ENCODE data around the gene SLC24A4. TPM values are rescaled to one million over a fixed set of nuclear protein-coding genes. Genes with fewer than 3 reads are reported as not detected.
A peak's percentile ranks its signal among the peaks of the same experiment; 100 is the strongest.

SLC24A4 gene
- total RNA-seq, 2 donors from 2014 or later, result 0.11 to 0.17 TPM

DNA sequence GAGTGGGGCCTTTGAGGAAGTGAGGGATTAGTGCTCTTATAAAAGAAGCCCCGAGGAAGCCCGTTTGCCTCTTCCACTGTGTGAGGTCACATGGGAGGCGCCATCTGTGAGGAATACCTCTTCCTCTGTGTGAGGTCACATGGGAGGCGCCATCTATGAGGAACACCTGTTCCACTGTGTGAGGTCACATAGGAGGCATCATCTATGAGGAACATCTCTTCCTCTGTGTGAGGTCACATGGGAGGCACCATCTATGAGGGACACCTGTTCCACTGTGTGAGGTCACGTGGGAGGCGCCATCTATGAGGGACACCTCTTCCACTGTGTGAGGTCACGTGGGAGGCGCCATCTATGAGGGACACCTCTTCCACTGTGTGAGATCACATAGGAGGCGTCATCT, 69.7 kb downstream of the SLC24A4 start:
- no peaks in the 10 kb centered on the region for H3K9me3 ChIP-seq
- H3K4me3 ChIP-seq, result no peak overlapping the region
- TF ChIP-seq, protein P1, sequence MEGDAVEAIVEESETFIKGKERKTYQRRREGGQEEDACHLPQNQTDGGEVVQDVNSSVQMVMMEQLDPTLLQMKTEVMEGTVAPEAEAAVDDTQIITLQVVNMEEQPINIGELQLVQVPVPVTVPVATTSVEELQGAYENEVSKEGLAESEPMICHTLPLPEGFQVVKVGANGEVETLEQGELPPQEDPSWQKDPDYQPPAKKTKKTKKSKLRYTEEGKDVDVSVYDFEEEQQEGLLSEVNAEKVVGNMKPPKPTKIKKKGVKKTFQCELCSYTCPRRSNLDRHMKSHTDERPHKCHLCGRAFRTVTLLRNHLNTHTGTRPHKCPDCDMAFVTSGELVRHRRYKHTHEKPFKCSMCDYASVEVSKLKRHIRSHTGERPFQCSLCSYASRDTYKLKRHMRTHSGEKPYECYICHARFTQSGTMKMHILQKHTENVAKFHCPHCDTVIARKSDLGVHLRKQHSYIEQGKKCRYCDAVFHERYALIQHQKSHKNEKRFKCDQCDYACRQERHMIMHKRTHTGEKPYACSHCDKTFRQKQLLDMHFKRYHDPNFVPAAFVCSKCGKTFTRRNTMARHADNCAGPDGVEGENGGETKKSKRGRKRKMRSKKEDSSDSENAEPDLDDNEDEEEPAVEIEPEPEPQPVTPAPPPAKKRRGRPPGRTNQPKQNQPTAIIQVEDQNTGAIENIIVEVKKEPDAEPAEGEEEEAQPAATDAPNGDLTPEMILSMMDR (IDR thresholded peaks at IDR 0.05), result no peak
- no peak for DNase-seq
- no peaks in the 10 kb centered on the region for H3K27me3 ChIP-seq
- intact Hi-C loops (cut with DNase I), result no loop called here
- H3K27ac ChIP-seq, result no peak overlapping the region
- H3K4me1 ChIP-seq, result no peaks in the 10 kb centered on the region
- no peaks in the 10 kb centered on the region for H3K36me3 ChIP-seq
- no peak overlapping the region for H3K9ac ChIP-seq (ENCODE audit: low read depth in 2 of 2, low read length in 2 of 2)

DNA sequence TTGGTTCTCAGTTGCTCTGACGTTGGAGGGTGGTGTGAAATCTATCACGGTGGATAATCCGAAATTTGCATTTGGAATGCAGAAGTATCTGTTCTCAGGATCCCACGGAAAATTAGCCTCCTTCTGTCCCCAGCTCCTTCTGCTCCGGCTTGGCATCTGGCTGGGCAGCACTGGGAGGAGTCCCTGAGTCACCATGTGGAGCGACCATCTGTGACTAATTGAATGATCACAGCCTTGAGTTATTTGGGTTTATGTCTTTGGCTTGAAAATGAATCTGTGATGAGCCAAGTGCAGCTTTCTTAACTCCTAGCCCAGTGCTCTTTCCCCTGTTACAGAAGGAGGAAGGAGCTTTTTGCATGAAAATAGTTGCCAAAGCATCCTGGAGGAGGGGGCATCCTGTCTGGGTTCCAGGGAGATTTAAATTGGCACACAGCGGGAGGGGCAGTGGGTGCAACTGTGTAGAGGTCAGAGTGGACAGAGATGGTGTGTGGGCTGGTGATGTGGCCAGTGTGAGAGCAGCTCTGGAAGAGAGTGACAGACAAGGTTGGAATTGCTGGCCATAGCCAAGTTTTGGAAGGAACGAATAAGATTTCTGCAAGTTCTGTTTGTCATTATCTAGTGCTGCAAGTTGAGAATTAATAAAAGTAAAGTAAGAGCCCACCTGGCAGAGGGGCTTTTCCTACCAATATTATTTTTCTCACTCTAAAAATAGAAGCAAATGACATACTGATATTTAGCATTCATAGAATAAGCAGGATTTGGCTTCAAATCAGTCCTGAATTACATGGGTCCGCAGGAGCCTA, 74.4 kb downstream of the SLC24A4 start:
- Histone ChIP-seq H3K4me3 (no peak overlapping the region), H3K9me3 (no peaks in the 10 kb centered on the region), H3K4me1 (no peaks in the 10 kb centered on the region), H3K9ac (ENCODE audit: low read depth in 2 of 2, low read length in 2 of 2) (no peak overlapping the region), H3K27ac (no peak overlapping the region), H3K27me3 (no peaks in the 10 kb centered on the region), H3K36me3 (no peaks in the 10 kb centered on the region)
- no peak for DNase-seq
- TF ChIP-seq, protein P1 (IDR thresholded peaks at IDR 0.05), result no peak
- intact Hi-C loops (cut with DNase I), result no loop called here

DNA sequence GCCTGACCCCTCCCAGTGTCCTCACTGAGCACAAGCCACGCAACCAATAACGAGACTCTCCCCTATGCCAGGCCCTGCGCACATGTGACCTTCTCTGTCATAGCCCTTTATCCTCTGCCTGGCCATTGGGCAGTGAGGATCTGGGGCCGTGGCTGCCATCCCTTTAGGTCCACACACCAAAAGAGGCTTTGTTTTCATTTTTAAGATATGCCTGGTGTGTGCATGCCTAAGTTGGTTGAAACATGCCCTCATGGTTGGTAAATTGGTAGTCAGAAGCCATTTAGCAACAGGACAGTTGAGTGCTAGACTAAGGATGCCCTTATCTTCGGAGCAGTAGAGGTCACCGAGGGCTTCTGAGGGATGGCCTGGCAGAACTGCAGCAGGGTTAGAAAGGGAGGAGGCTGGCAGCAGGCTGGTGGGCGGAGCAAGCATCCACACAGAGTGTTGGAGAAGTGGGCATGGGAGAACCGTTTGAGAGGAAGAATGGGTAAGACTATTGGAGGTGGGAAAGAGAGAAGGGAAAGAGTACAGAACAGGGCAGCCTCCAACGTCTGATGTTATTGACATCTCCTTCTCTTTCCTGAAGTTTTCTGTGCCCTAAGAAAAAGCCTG, 75.1 kb downstream of the SLC24A4 start:
- DNase-seq, result no peak
- no peaks in the 10 kb centered on the region for H3K9me3 ChIP-seq
- H3K27me3 ChIP-seq, result no peaks in the 10 kb centered on the region
- no peak overlapping the region for H3K9ac ChIP-seq (ENCODE audit: low read depth in 2 of 2, low read length in 2 of 2)
- no peak overlapping the region for H3K27ac ChIP-seq
- no peaks in the 10 kb centered on the region for H3K4me1 ChIP-seq
- intact Hi-C loops (cut with DNase I), result no loop called here
- no peaks in the 10 kb centered on the region for H3K36me3 ChIP-seq
- H3K4me3 ChIP-seq, result no peak overlapping the region
- TF ChIP-seq, protein P1 (IDR thresholded peaks at IDR 0.05), result no peak

DNA sequence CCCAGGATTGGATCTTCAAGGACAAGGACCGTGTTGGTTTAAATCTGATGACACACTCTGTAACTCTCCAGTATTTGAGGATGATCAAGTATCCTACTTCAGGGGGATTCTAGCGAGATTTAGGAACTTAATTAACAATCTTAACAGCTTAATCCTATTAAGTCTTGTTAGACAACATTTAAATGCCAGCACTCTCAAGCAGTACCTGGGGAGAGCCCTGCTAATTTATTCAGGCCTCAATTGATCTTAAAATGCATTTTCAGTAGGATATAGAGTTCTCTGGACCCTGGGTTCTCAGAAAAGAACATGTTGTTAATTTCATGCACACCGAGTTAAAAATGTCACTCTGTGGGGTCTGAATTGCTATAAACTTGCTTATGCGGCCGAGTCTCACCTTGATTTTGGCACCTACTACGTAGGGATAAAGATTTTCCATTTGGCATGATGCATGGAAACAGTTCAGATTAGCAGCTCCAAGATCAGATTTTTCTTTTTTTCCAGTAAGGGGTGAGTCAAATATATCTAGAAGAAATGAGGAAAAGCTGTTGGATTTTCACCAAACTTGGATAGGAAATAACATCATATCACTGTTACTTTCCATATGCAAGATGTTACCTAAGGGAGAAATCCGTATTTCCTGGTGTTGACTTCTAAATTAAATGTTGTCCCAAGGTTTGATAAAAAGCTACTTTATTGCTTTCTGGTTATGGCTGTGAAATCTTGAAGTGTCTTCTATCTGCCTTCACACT, 76.1 kb downstream of the SLC24A4 start:
- DNase-seq, result no peak
- Histone ChIP-seq H3K4me3 (no peak overlapping the region), H3K27me3 (no peaks in the 10 kb centered on the region), H3K27ac (no peak overlapping the region), H3K9me3 (no peaks in the 10 kb centered on the region), H3K9ac (ENCODE audit: low read depth in 2 of 2, low read length in 2 of 2) (no peak overlapping the region), H3K36me3 (no peaks in the 10 kb centered on the region), H3K4me1 (no peaks in the 10 kb centered on the region)
- TF ChIP-seq, protein P1 (IDR thresholded peaks at IDR 0.05), result no peak
- intact Hi-C loops (cut with DNase I), result no loop called here

DNA sequence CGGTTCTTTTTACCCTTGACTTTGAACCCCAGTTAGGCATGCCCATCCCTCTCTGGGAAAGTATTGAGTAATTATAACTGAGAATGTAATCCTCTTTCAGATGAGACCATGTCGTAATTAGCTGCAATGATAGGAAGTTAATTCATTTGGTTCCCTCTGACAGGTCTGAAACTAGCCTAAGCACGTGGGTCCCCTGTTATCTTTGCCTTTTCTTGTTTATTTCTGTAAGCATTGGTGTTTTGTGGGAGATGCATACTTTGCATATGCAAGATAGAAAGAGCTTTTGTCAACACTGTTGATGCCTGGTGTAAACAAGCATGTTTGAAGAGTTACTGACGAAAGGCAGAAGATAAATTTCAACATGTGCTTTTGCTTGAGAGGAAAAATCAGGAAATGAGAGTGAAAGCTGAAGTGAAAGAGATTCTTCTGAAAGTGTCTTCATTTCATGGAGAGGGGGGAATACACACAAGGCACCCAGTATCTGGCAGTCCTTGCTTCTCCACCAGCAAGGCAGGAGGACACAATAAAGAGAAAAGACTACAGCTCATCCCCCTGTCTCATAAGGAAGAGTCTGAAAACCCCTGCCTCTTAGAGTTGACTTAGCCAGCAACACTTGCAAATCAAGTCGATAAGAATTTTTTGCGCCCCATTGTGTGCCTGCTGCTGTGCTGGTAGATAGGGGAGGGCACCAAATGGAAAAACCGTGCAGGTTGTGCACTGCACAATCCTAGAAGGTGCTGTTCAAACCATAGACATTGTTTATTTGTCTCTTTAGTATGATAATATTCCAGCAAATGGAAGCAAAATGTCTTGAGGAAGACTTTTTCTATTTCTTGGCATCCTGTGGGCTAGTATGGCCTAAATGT, 77.8 kb downstream of the SLC24A4 start:
- intact Hi-C loops (cut with DNase I), result no loop called here
- Histone ChIP-seq H3K4me3 (no peak overlapping the region), H3K27me3 (no peaks in the 10 kb centered on the region), H3K27ac (peak overlapping the region; percentile 12), H3K9me3 (no peaks in the 10 kb centered on the region), H3K4me1 (no peaks in the 10 kb centered on the region), H3K9ac (ENCODE audit: low read depth in 2 of 2, low read length in 2 of 2) (no peak overlapping the region), H3K36me3 (no peaks in the 10 kb centered on the region)
- TF ChIP-seq, protein P1 (IDR thresholded peaks at IDR 0.05), result no peak
- no peak for DNase-seq

Measured in colonic mucosa (tissue), 4 donors.